GM19023 (cell line): ENCODE measurements around the gene CRB1.

Experiments used
- ATAC-seq: cut with Tn5 transposase; IDR thresholded peaks from one replicate; pipeline ENCODE4 v1.9.1; 2021; ENCODE audit warnings: mild to moderate bottlenecking, moderate library complexity; ENCODE audit not compliant: unreplicated experiment

Gene CRB1

DNA sequence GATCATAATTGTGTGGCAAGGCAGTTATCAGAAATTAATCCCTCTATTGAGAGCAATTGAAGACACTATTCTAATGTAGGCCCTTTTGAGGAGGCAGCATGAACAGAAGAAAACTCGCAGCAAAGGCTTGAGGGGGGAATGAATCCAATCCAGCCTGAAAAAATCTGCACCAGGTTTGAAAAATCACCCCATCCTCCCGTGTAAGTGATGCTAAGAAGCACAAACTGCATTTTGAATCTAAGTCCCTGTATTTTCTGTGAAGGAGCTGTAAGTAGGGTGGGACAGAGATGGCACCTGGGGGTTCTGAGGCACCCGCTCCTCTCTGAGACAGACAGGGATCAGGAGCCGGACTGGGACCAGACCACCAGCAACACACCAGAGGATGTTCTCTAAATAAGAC, at the start of gene CRB1:
TSS of gene CRB1 (plus strand) at position 241 of the 400 bp plus-strand sequence. CDS start 161 bp downstream, outside the sequence.
- ATAC-seq: no peak

DNA sequence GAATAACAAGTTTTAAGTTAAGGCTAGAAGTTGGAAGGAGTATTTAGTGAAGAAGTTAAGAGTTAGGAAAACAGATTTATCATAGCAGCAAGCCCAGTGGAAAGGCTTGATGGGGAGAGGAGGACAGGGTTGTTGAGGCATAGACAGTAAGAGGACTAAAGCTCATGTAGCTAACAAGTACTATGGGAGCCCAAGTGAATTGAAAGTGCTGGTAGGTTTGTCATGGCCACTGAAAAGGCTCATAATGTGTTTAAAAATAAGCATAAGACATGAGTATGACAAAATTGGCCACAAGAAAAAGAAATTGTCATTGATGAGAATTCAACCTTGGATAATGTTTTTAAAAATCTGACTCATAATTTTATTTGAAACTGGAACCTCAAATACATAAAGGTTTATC, 49.2 kb upstream of the CRB1 start:
- ATAC-seq: no peak

DNA sequence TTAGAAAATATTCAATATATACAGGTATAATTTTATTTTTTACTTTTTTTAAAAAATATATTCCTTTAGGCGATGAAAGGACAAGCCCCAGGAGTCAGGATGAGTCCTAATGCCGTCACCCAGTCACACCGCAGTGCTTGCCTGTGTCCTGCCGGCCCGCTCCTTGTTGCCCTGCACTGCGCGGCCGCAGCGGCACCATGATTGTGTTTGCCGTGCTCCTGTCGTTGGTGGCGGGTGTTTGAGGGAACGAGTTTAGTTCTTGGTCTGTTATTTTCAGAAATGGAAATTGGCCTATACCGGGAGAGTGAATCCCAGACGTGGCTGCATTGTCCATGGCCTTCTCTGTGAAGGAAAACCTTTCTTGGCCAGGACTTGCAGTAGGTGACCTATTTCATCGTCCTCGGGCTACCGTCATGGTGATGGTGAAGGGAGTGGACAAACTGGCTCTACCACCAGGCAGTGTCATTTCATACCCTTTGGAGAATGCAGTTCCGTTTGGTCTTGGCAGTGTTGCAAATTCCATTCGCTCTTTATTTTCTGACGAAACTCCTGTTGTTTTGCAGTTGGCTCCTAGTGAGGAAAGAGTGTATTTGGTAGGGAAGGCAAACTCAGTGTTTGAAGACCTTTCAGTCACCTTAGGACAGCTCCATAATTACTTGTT, 45.9 kb upstream of the CRB1 start:
- ATAC-seq: no peak

DNA sequence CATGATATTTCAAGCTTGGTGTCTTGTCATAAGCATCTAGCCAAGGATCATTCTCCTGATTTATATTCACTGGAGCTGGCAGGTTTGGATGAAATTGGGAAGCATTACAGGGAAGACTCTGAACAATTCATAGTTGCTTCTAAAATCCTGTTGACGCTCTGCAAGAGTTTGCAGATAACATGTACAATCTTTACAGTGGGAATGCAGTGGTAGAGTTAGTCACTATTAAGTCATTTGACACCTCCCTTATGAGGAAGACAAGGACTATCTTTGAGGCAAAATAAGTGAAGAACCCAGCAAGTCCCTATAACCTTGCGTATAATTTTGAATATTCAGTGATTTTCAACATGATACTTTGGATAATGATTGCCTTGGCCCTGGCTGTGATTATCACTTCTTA, 45.3 kb upstream of the CRB1 start:
- ATAC-seq: no peak

DNA sequence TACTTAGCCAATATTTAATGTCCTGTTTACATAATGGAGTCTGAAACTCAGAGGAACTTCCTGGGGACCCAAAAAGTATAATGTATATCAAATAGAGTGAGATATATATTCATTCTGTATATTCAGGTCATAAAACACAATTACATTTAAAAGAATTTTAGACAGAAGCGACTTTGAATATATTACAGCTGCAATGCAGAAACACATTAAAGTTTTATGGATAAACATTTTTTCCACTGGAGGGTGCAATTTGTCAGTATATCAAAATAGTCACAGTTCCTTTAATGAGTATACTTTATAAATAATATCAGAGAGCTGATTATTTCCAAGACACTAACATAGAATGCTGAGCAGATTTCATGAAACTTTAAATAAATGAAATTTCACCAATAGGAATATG, 43.9 kb upstream of the CRB1 start:
- ATAC-seq: no peak

DNA sequence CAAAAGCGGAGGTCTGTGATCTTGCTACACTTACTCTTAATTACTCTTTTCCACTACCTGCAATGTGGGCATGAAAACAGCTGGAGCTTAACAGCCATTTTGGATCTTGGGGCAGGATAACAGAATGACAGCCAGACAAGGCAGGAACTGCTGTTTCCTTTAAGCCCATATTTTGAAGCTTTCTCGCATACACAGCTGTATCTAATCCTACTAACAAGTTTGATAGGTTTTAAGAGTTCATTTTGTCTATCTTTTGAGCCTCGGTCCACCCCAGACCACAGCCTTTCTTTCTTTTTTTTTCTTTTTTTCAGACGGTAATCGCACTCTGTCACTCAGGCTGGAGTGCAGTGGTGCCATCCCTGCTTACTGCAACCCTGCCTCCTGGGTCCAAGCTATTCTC, 42.4 kb upstream of the CRB1 start:
- ATAC-seq: no peak

DNA sequence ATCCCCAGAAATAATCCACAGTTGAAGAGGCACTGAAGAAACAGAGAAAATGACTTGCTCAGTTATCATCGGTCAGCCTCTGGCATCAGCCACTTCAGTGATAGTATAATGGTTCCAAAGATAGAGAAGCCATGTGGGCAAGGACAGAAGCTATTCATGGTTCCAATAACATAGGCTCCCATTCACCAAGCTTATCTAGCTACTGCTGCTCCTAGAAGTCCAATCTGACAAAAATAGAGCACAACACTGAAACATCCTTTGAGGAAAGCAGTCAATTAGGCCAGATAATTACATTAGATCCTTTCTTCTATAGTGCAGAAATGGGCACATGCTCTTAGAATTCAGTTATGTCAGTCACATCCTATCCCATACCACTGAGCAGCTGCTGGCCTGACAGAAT, 33.5 kb upstream of the CRB1 start:
- no peak for ATAC-seq

DNA sequence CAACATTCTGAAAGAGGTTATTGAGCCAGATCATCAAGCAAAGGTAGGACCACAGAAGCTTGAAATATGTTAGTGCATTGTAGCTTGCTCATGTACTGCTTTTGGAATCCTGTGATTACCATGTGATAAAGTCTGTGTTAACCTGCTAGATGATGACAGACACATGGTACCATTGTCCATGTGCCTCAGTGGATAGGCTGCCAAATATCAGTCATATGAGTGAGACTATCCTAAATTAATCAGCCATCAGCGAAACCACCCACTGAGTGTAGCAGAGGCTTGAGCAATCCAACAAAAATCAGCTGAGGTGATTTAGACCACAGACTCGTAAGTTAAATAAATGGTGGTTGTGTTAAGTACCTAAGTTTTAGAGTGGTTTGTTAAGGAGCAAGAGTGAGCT, 32.7 kb upstream of the CRB1 start:
- no peak for ATAC-seq

DNA sequence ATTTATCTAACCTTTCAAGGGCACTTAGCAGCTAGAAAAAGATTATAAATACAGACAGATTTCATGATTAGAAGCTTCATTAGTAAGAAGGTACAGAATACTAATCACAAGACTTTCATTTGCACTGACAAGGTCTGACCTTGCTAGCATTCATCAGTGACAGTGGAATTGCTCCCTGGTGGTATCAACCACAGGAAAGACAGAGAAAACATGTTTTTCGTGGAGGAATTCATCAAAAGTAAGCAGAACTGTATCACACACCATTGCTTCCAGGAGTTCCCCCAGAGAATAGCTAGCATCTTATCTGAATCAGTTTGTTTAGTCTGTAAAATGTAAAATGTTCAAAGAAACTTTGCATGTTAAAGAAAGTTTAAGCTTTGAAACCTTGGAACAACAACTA, 20.6 kb upstream of the CRB1 start:
- no peak for ATAC-seq

DNA sequence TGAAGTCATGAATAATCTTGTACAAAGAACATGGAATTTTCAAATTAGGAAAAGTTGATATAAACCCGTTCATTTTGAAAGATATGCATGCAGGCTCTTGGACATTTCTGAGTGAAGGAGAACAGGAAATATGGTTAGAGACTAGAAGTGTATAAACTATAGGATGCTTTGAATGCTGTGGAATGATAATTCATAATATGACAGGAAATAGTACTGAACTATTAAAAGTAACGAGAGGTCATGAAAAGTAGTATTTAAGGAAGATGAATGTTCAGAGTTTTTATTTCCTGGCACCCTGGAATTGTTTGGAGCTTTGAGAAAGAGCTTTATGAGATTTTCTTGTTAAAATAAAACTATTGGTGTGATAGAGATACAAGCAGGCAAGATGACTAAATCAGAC, 18.7 kb upstream of the CRB1 start:
- no peak for ATAC-seq

DNA sequence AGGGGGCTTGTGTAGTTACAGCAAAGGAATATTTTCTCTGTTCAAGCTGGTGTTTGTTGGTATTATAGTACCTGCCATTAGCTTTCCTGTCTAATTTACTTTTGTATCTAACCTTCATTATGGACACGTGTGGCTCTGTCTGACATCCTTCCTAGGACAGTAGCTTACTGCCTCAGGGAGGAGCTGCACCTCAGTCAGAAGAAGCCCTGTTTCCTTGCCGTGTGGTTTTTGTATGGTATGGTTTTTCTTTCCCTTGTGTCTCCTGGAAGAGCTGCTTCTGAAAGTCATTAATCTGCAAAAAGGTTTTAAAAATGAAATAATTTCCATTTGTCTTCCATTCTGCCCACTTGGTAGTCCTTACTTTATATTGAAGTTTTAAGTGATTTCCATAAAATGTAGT, 17.4 kb upstream of the CRB1 start:
- ATAC-seq: no peak

DNA sequence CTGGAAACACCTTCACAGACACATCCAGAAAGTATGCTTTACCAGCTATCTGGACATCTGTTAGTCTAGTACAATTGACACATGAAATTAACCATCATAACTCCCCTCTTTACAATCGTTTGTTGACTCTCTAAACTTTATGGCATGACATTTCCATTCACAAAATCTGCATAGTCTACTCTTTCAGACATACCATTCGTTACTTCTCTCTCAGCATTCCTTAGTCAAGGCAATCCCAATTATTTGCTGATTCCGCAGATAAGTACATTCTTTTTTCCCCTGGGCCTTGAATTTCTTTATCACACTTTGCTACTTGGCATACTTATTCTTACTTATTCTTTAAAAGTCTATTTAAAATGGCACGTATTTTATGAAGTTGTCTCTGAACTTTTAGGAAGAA, 15.1 kb upstream of the CRB1 start:
- no peak for ATAC-seq

DNA sequence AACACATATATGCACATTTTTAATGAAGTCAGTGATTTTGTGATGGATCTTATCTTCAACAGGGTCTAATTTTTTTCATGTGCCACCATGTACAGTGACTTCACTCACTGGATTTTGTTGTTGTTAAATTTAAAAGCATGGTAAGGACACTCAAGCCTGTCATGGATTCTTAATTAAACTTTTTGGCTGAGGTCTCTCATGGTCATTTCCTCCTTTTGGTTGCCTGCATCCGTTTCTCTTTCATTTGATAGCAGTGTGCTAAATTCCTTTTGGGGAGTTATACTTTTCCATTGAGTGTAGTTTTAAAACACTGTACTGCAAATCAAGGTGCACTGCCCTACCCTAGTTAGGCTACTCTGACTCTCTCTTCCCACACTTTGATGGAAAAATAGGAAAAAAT, 13.2 kb upstream of the CRB1 start:
- no peak for ATAC-seq

DNA sequence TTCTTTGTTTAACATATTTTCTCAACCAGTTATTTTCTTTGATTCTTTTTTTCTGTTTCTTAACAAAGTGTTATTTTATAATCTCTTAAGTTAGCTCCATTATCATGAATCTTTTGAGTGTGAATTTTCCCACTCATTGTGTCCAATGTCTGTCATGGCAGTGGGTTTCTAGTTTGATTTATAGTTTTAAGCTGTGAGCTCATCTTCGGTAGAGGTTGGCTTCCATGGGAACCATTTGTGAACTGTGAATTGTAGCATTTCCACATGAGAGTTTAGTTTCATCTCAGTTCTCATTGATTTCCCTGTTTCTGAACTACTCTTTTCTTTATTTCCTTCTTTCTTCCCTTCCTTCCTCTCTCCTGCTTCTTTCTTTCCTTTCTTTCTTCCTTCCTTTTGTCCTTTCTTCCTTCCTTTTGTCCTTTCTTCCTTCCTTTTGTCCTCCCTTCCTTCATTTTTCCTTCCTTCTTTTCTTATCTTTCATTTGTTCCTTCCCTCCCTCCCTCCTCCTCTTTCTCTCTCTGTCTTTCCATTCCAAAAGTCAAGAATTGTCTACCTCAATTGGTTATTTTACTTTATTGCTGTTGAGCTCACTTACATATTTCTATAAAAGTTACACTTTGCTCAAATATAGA, 3.0 kb upstream of the CRB1 start:
- ATAC-seq: no peak

DNA sequence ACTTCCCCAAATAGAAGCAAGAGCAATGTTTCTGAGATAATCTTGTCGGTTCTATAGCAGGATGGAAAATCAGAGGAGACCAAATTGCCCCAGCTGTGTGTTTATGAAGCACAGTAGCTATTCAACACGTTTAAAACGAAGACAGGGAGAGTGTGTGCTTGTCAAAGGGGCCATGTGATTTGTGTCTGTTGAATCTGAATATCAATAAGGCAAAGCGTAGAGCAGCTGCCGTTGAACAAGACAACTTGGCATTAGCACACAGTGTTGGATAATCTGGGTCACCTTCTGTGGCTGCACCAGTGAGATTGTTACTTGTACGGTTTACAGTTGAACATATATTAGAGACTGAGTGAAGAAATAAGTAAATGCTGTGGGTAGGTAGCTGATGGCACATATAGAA, 1.0 kb downstream of the CRB1 start:
- no peak for ATAC-seq

DNA sequence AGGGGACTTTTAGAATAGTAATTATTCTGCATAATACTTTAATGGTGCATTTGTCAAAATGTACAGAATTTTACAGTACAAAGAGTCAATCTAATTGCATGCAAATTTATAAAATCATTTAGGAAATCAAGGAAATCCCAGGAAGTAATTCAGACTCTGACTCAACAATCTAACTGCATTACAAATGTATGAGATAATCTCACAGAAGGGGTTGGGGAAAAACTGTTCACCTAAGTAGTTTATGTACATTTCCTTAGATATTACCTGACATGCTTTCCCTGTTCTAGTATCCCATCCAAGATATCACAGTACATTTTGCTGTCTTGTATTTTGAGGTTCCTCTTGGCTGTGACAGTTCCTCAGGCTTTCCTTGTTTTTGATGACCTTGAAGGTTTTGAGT, 4.7 kb downstream of the CRB1 start:
- ATAC-seq: no peak

DNA sequence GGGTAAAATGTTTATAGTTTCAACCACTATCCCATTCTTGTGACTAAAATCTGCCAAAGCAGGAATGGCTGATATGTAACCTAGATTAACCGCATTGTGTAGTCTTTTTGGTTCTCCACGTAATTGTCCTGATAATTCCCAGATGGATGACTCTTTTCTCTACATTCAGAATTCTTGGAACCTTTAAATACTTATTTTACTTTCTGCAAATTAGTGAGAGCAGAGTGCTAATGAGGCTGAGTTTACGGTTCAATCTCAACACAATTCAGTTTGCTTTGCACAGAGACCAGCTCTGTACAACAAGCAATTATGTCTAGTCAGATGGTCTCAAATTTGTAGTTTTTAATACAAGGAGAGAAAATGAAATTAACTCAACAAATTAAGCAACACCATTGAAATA, 9.1 kb downstream of the CRB1 start:
- ATAC-seq: no peak

DNA sequence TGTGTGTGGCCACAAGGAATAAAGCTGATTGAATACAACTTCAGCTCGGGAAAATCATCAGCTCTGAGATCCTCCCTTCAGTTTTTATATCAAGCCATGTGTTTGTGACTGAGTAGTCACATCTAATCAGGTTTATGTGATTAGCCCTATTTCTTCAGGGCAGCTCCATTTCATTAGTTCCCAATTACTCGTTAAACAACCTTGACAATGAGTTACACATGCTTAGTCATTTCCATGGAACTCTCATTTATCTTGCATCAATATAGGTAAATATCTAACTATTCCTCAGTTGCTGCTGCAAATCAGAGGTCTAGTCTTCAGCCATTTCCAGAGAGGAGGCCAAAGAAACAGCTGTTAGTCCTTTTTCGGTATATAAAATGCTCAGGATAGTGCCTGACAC, 16.3 kb downstream of the CRB1 start:
- no peak for ATAC-seq

DNA sequence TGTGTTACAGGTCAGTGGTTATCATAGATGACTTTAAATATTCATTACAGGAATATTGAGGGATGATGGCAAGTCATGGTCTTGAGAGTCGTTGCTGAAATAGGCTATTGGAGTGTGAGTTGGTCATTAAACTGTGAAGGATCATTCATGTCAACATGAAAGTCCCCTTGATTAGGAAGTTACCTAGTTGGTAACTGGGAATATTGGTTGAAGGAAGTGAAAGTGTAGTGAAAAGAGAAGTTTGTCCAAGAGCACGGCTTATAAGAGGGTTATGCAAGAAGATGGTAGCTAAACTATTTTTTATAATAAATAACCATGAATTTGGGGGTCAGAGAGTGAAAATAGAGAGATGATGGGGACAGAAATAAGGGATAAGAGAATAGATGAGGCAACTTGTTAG, 16.9 kb downstream of the CRB1 start:
- ATAC-seq: no peak

DNA sequence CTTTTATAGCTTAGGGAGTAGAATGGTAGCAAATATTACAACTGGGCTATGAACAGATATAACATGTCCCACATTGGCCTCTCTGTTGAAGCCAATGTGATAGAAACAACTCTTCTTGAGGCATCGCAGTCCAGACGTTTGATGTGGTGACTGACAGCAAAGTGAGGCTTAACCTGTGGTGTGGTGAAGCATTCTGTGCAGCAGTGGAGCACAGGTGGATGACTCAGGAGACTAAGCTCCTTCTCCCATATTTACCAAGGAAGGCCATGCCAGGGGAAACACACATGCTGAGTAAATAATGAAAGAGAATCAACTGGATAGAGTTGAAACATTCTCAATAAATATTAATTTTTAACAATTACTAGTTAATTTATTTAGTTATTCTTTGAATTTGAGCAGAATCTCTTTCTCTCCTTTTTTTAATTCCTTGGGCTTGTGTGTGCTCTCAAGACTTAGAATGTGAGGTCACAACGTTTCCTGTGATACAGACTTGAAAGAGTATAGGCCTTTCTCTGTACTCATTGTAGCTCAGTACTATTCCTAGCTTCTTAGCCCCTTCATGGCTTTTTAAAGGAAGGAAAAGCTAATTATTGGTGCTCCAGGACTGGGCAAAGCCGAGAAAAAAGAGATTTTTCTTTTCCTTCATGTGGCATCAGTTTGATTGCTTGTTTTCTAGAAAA, 17.6 kb downstream of the CRB1 start:
- ATAC-seq: no peak

DNA sequence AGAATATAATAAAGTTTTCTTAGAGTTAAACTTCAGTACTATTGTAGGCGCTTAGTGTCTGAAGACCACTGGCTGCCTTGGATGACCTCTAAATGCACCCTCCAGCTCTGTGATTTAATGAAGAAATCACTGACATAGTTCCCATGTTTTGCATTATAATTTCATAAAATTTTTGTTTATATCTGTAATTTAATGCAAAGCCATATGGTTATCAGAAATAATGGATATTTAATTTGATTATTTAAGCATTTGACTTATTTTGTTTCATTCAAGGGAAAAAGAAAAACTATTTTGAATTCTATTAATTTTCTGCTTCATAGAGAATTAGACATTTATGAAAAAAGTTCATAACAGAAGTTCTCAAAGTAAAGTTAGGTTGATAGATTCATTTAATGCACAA, 18.6 kb downstream of the CRB1 start:
- ATAC-seq: no peak

DNA sequence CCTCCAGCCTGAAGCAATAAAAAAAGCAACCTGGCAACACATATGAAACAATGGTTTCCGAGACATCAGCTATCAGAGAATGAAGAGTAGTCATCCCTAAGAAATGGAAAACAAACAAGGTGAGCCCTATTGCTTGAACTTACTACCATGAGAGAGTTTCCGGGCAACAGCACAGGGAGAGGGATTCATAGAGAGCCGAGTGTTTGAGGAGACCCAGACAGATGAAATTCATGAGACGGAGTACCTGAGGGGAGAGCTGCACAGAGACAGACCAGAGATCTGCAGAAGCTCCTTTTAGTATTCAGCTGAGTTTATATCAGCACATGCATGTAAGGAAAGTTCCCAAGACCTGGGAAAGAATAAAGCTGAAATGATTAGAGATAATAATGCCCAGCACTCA, 19.8 kb downstream of the CRB1 start:
- ATAC-seq: no peak

DNA sequence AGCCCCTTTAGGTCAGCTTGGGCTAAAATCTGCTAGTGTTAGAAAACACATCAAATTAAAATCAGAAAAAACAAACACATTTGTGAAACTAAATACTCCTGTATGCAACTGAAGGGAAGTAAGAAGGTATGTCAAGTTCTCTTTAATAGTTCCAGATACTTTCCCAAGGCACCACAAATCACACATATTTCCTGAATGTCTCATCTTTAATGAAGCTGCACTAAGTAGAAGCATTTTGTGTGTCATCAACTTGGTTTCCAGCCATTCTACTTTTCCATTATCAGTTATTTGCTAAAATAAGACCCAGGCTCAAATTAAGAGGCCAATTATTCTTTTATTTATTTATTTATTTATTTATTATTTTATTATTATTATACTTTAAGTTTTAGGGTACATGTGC, 34.7 kb downstream of the CRB1 start:
- no peak for ATAC-seq
